ENCODE results near the gene OR8K3. TPM values are rescaled to one million over a fixed set of nuclear protein-coding genes. Genes with fewer than 3 reads are reported as not detected.

Gene OR8K3
- total and polyA plus RNA-seq, 2 donors (not counting 1 experiment from before 2014, with no cell fraction given) = not detected

DNA sequence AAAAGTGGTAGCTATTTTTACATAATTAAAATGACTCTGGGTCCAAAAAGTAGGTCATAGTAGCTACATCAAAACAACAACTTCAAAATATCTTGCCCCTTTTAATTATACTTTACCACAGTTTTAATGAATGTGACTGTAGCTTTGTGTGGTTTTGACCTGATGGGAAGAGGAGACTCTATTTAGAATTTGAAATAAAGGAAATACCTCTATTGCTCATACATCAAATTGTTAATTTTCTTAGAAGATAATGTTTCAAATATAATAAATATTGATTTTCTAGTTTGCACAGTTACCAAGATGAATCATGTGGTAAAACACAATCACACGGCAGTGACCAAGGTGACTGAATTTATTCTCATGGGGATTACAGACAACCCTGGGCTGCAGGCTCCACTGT lies 30.8 kb downstream of the OR8K3 start, which contains the start of gene OR8K1:
OR8K1 (plus strand) TSS at position 301 of the 400 bp plus-strand sequence; CDS start at position 301, 0 bp downstream.
- no peaks in the 10 kb centered on the region for H3K79me2 ChIP-seq (ENCODE audit: control insufficient read depth, insufficient read depth, low read length)
- H3K36me3 ChIP-seq (ENCODE audit: control insufficient read depth, insufficient read depth, low read length) = no peaks in the 10 kb centered on the region
- H3K27ac ChIP-seq (ENCODE audit: insufficient read depth, low read length) = no peak within 1 kb of the TSS
- H3K27me3 ChIP-seq (ENCODE audit: control insufficient read depth, insufficient read depth, low read length) = no peaks in the 10 kb centered on the region
- H4K20me1 ChIP-seq (ENCODE audit: control insufficient read depth, extremely low read depth, insufficient read depth, low read length) = no peaks in the 10 kb centered on the region
- no peaks in the 10 kb centered on the region for H3K4me1 ChIP-seq (ENCODE audit: control insufficient read depth, extremely low read depth, insufficient read depth, low read length)
- no peak within 1 kb of the TSS for H2AFZ ChIP-seq (ENCODE audit: low read length)
- H3K9me3 ChIP-seq (ENCODE audit: control insufficient read depth, insufficient read depth, low read depth, low read length) = no peaks in the 10 kb centered on the region
- no peak for TF ChIP-seq EZH2 (IDR thresholded peaks at IDR 0.05; ENCODE audit: low read length, missing control alignments)
- TF ChIP-seq, protein P1, sequence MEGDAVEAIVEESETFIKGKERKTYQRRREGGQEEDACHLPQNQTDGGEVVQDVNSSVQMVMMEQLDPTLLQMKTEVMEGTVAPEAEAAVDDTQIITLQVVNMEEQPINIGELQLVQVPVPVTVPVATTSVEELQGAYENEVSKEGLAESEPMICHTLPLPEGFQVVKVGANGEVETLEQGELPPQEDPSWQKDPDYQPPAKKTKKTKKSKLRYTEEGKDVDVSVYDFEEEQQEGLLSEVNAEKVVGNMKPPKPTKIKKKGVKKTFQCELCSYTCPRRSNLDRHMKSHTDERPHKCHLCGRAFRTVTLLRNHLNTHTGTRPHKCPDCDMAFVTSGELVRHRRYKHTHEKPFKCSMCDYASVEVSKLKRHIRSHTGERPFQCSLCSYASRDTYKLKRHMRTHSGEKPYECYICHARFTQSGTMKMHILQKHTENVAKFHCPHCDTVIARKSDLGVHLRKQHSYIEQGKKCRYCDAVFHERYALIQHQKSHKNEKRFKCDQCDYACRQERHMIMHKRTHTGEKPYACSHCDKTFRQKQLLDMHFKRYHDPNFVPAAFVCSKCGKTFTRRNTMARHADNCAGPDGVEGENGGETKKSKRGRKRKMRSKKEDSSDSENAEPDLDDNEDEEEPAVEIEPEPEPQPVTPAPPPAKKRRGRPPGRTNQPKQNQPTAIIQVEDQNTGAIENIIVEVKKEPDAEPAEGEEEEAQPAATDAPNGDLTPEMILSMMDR (conservative IDR thresholded peaks at IDR 0.05 in 1 of 2, IDR thresholded peaks at IDR 0.05 in 1 of 2; ENCODE audit: low read depth in 1 of 2, low read length in 2 of 2) = no peak
- H3K9ac ChIP-seq (ENCODE audit: insufficient read depth, low read length) = no peak within 1 kb of the TSS
- no peak for DNase-seq (ENCODE audit: low read depth in 2 of 2)
- no peak within 1 kb of the TSS for H3K4me2 ChIP-seq (ENCODE audit: extremely low read depth, insufficient read depth, low read length)
- no peak within 1 kb of the TSS for H3K4me3 ChIP-seq (replicated peaks in 1 of 4; ENCODE audit: control extremely low read depth in 1 of 4, insufficient read depth in 1 of 4, low read depth in 3 of 4, low read length in 4 of 4)

DNA sequence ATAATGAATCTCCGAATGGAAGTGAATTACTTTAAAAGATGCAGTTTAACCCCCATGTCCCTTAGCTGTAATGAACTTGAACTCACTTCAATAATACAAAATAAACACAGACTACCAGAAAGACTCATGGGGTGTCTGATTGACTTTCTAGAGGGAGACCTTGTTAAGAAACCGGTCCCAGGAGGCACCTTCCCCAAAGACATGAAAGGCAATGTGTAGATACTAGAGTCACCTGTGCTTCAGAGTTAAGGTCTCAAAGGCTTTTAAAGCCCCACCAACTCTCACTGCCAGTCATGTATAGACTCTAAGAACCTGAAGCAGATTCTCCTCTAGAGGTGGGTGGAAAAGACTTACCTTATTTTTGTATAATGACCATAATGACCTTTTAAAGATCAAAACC lies 39.0 kb downstream of the OR8K3 start, which contains the start of gene OR8J1:
OR8J1 (plus strand) TSS at position 301 of the 400 bp plus-strand sequence. CDS start 5,956 bp downstream, outside the sequence.
- Histone ChIP-seq H3K27me3 (ENCODE audit: control insufficient read depth, insufficient read depth, low read length) (no peaks in the 10 kb centered on the region), H3K9me3 (ENCODE audit: control insufficient read depth, insufficient read depth, low read depth, low read length) (no peaks in the 10 kb centered on the region), H3K9ac (ENCODE audit: insufficient read depth, low read length) (no peak within 1 kb of the TSS), H2AFZ (ENCODE audit: low read length) (no peak within 1 kb of the TSS), H3K36me3 (ENCODE audit: control insufficient read depth, insufficient read depth, low read length) (no peaks in the 10 kb centered on the region), H3K4me1 (ENCODE audit: control insufficient read depth, extremely low read depth, insufficient read depth, low read length) (no peaks in the 10 kb centered on the region), H3K4me3 (replicated peaks in 1 of 4; ENCODE audit: control extremely low read depth in 1 of 4, insufficient read depth in 1 of 4, low read depth in 3 of 4, low read length in 4 of 4) (no peak within 1 kb of the TSS), H3K27ac (ENCODE audit: insufficient read depth, low read length) (no peak within 1 kb of the TSS), H4K20me1 (ENCODE audit: control insufficient read depth, extremely low read depth, insufficient read depth, low read length) (no peaks in the 10 kb centered on the region), H3K4me2 (ENCODE audit: extremely low read depth, insufficient read depth, low read length) (no peak within 1 kb of the TSS), H3K79me2 (ENCODE audit: control insufficient read depth, insufficient read depth, low read length) (no peaks in the 10 kb centered on the region)
- no peak for DNase-seq (ENCODE audit: low read depth in 2 of 2)
- TF ChIP-seq, protein P1 (conservative IDR thresholded peaks at IDR 0.05 in 1 of 2, IDR thresholded peaks at IDR 0.05 in 1 of 2; ENCODE audit: low read depth in 1 of 2, low read length in 2 of 2) = no peak
- no peak for TF ChIP-seq EZH2 (IDR thresholded peaks at IDR 0.05; ENCODE audit: low read length, missing control alignments)

Other genes with a start within 250 kb of the OR8K3 start
- under 0.01 TPM in 1 of 2 replicates, not detected in the other for gene OR8I2, start 221.8 kb upstream of the OR8K3 start, total RNA-seq
- not detected in 2 replicates for gene OR8I2, start 221.8 kb upstream of the OR8K3 start, polyA plus RNA-seq
- not detected in 2 replicates for gene OR8H2, start 211.5 kb upstream of the OR8K3 start, total RNA-seq
- gene OR8H2, start 211.5 kb upstream of the OR8K3 start, polyA plus RNA-seq = not detected in 2 replicates
- gene OR8H3, start 192.8 kb upstream of the OR8K3 start, total RNA-seq = not detected in 2 replicates
- gene OR8H3, start 192.8 kb upstream of the OR8K3 start, polyA plus RNA-seq = not detected in 2 replicates
- gene OR8J3, start 174.9 kb upstream of the OR8K3 start, total RNA-seq = not detected in 2 replicates
- not detected in 2 replicates for gene OR8J3, start 174.9 kb upstream of the OR8K3 start, polyA plus RNA-seq
- gene OR8K5, start 154.8 kb upstream of the OR8K3 start, total RNA-seq = not detected in 2 replicates
- gene OR8K5, start 154.8 kb upstream of the OR8K3 start, polyA plus RNA-seq = not detected in 2 replicates
- not detected in 2 replicates for gene OR5J2, start 138.5 kb upstream of the OR8K3 start, total RNA-seq
- not detected in 2 replicates for gene OR5J2, start 138.5 kb upstream of the OR8K3 start, polyA plus RNA-seq
- not detected in 2 replicates for gene OR5T2, start 80.9 kb upstream of the OR8K3 start, total RNA-seq
- not detected in 2 replicates for gene OR5T2, start 80.9 kb upstream of the OR8K3 start, polyA plus RNA-seq
- gene OR5T3, start 62.9 kb upstream of the OR8K3 start, total RNA-seq = not detected in 2 replicates
- not detected in 2 replicates for gene OR5T3, start 62.9 kb upstream of the OR8K3 start, polyA plus RNA-seq
- gene OR5T1, start 41.0 kb upstream of the OR8K3 start, total RNA-seq = not detected in 2 replicates
- not detected in 2 replicates for gene OR5T1, start 41.0 kb upstream of the OR8K3 start, polyA plus RNA-seq
- not detected in 2 replicates for gene OR8H1, start 22.9 kb upstream of the OR8K3 start, total RNA-seq
- gene OR8H1, start 22.9 kb upstream of the OR8K3 start, polyA plus RNA-seq = not detected in 2 replicates
- not detected in 2 replicates for gene OR8K1, start 30.9 kb downstream of the OR8K3 start, total RNA-seq
- not detected in 2 replicates for gene OR8K1, start 30.9 kb downstream of the OR8K3 start, polyA plus RNA-seq
- gene OR8J1, start 39.1 kb downstream of the OR8K3 start, total RNA-seq = not detected in 2 replicates
- not detected in 2 replicates for gene OR8J1, start 39.1 kb downstream of the OR8K3 start, polyA plus RNA-seq
- not detected in 2 replicates for gene OR8U1, start 60.5 kb downstream of the OR8K3 start, total RNA-seq
- gene OR8U1, start 60.5 kb downstream of the OR8K3 start, polyA plus RNA-seq = not detected in 2 replicates
- gene OR5AL1, start 97.6 kb downstream of the OR8K3 start, total RNA-seq = not detected in 2 replicates
- gene OR5AL1, start 97.6 kb downstream of the OR8K3 start, polyA plus RNA-seq = not detected in 2 replicates
- not detected in 2 replicates for gene OR5M3, start 158.2 kb downstream of the OR8K3 start, total RNA-seq
- not detected in 2 replicates for gene OR5M3, start 158.2 kb downstream of the OR8K3 start, polyA plus RNA-seq
- not detected in 2 replicates for gene OR5M8, start 176.2 kb downstream of the OR8K3 start, total RNA-seq
- not detected in 2 replicates for gene OR5M8, start 176.2 kb downstream of the OR8K3 start, polyA plus RNA-seq
- gene OR5M11, start 228.1 kb downstream of the OR8K3 start, total RNA-seq = not detected in 2 replicates
- not detected in 2 replicates for gene OR5M11, start 228.1 kb downstream of the OR8K3 start, polyA plus RNA-seq

Data from fibroblast of lung (primary cell).